ENCODE measurements around the gene MAP2K5.

Gene MAP2K5

DNA sequence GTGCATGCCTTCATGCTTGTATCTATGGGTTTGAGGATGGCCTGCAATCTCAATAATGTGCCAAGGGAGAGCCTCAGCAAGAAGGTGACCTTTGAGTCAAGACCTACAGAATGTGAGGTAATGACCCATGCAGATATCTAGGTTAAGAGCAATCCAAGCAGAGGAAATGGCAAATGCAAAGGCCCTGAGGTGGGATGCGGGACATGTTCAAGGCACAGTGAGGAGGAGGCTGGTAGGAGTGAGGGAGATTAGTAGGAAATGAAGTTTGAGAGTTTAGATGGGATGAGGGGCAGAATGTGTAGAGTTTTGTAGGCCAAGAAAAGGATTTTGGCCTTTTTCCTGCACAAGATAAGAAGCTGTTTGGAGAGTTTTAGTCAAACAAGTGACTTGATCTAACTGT lies 4.7 kb upstream of the MAP2K5 start:
- TF ChIP-seq, protein P1, sequence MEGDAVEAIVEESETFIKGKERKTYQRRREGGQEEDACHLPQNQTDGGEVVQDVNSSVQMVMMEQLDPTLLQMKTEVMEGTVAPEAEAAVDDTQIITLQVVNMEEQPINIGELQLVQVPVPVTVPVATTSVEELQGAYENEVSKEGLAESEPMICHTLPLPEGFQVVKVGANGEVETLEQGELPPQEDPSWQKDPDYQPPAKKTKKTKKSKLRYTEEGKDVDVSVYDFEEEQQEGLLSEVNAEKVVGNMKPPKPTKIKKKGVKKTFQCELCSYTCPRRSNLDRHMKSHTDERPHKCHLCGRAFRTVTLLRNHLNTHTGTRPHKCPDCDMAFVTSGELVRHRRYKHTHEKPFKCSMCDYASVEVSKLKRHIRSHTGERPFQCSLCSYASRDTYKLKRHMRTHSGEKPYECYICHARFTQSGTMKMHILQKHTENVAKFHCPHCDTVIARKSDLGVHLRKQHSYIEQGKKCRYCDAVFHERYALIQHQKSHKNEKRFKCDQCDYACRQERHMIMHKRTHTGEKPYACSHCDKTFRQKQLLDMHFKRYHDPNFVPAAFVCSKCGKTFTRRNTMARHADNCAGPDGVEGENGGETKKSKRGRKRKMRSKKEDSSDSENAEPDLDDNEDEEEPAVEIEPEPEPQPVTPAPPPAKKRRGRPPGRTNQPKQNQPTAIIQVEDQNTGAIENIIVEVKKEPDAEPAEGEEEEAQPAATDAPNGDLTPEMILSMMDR (IDR thresholded peaks at IDR 0.05; ENCODE audit: low read depth, low read length) = no peak
- H3K4me3 ChIP-seq (ENCODE audit: low read depth, low read length) = no peak overlapping the region

DNA sequence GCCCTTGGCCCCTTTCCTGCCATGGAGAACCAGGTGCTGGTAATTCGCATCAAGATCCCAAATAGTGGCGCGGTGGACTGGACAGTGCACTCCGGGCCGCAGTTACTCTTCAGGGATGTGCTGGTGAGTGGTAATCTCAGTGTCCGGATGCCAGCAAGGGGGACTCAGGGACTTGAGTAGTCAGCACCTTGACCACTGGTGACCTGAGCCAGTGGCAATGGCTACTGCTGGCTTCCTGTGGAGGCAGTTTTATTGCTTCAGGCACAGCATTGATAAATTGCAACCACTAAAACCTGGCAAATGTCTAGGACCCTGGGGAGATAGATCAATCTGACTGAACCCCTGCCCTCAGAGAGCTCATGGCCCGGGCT lies 830 bp downstream of the MAP2K5 start:
- peak overlapping the region; percentile 89 for H3K4me3 ChIP-seq (ENCODE audit: low read depth, low read length)

DNA sequence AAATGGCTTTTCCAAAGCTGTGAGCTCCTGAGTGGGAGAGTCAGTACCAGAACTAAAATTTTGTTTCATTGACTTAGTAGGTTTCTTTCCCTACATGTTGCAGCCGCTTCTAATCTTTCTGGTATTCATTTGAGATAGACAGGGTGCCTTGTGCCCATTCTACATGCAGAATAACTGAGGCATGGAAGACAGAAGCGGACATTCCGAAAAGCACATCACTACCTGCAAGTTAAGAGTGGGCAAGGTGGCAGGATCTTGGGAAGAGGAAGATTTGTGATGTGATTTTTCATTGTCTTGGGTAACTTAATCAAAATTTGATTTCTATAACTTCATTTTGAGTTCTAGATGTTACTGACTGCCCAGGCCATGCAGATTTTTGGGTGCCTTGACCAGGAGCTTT lies 2.0 kb downstream of the MAP2K5 start:
- no peak overlapping the region for H3K4me3 ChIP-seq (ENCODE audit: low read depth, low read length)
- TF ChIP-seq, protein P1 (IDR thresholded peaks at IDR 0.05; ENCODE audit: low read depth, low read length) = no peak

More for the DNA sequence above, 830 bp downstream of the MAP2K5 start:
- TF ChIP-seq, protein P1 (IDR thresholded peaks at IDR 0.05; ENCODE audit: low read depth, low read length) = no peak

DNA sequence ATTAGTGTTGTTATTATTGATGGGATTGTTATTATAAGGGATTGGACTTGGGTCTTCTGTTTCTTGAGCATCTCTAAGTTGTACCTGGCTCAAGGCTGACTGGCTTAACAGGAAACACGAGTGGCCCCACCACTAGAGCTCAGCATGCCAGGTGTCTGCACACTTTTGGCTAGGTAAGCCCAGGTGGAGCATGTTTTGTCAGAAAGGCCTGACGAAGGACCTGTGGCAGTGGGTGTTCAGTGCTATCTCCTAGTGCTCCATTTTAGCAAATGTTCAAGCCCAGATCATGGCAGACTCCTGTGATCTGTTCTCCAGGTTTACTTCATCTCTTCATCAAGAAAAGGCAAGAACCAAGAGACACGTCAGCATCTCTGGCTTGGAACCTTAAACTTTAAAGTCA lies 3.4 kb downstream of the MAP2K5 start:
- TF ChIP-seq, protein P1 (IDR thresholded peaks at IDR 0.05; ENCODE audit: low read depth, low read length) = no peak

DNA sequence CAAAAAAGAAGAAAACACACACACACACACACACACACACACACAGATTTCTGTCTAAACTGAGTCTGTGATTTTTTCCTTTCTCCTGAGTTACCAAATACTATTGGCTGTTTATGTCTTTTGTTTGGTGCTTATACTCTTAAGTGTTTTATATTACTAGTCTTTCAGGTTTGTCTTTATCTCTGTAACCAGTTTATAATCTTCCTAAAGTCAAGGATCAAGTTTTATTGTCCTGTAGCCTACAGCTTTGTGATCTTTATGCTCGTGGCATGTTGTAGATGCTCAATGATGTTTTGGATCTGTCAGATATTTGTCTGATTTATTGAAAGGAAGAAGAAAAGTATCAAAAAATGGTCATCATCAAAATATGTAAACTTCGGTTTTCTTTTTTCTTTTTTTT lies 4.6 kb downstream of the MAP2K5 start:
- TF ChIP-seq, protein P1 (IDR thresholded peaks at IDR 0.05; ENCODE audit: low read depth, low read length) = no peak
- no peak overlapping the region for H3K4me3 ChIP-seq (ENCODE audit: low read depth, low read length)

More for the DNA sequence above, 3.4 kb downstream of the MAP2K5 start:
- H3K4me3 ChIP-seq (ENCODE audit: low read depth, low read length) = no peak overlapping the region

DNA sequence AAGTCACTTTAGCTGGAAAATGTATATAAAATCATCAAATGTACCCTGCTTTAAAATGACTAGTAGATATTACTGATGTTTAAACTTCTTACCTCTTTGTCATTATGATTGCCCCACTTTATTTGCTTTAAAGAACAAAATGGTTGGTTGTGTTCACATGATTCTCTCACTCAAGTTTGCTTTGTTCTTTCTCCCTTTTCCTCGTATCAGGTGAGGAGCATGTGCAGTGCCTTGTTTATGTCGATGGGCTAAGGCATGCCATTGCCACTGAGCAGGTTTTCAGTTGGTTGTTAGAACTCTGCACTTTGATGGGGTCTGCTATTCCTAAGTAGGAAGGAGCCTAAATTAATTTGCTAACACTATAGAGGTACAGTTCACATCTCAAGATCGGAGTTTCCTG lies 5.3 kb downstream of the MAP2K5 start:
- TF ChIP-seq, protein P1 (IDR thresholded peaks at IDR 0.05; ENCODE audit: low read depth, low read length) = no peak
- no peak overlapping the region for H3K4me3 ChIP-seq (ENCODE audit: low read depth, low read length)

DNA sequence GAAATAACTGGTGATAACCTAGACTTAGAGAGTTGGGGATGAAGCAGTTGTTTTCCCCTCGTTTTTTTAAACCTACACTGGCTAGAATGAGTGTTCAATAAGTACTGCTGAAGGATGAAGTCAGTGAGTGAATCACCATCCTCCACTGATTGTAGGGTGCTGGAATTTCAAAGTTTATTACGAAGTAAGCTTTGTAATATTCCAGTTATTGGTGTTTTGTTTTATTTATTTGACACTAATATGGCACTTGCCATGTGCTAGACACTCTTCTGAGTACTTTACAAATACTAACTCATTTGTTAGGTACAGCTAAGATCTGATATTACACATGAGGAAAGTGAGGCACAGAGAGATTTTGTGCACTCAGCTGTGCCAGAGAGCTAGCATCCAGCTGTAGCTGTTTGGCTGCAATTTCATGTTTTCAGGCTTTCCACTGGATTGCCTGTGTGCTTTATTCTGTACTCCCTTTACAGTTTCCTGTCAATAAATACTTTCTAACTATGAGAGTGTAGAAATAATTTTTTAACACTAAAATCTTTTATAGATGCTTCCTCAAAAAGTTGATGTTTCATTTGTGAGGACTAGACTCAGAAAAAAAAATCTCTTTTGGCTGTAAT lies 5.8 kb downstream of the MAP2K5 start:
- no peak overlapping the region for H3K4me3 ChIP-seq (ENCODE audit: low read depth, low read length)
- TF ChIP-seq, protein P1 (IDR thresholded peaks at IDR 0.05; ENCODE audit: low read depth, low read length) = no peak

Measured in WI38 (cell line).